ENCODE results near the gene IFT122.

The IFT122 gene

GRCh38 chr3:129506231-129506742 lies 66.3 kb downstream of the IFT122 start:
- no peak for TF ChIP-seq L3MBTL2 (conservative IDR thresholded peaks at IDR 0.05)
- no peak for TF ChIP-seq NFRKB (IDR thresholded peaks at IDR 0.05)
- TF ChIP-seq ARNT (IDR thresholded peaks at IDR 0.05), result no peak
- TF ChIP-seq TARDBP (IDR thresholded peaks at IDR 0.05), result no peak
- TF ChIP-seq FOXM1 (IDR thresholded peaks at IDR 0.05; ENCODE audit: borderline replicate concordance), result no peak
- no peak for TF ChIP-seq LEF1 (IDR thresholded peaks at IDR 0.05; ENCODE audit: borderline replicate concordance)
- TF ChIP-seq ZNF384 (IDR thresholded peaks at IDR 0.05), result no peak
- no peak for TF ChIP-seq CTBP1 (IDR thresholded peaks at IDR 0.05; ENCODE audit: borderline replicate concordance)
- TF ChIP-seq SUZ12 (IDR thresholded peaks at IDR 0.05), result no peak
- TF ChIP-seq SP1 (IDR thresholded peaks at IDR 0.05), result no peak
- TF ChIP-seq FOXA1 (IDR thresholded peaks at IDR 0.05), result no peak
- no peak for TF ChIP-seq ELF4 (IDR thresholded peaks at IDR 0.05)
- no peak for TF ChIP-seq BHLHE40 (IDR thresholded peaks at IDR 0.05; ENCODE audit: borderline replicate concordance)
- TF ChIP-seq FOXK2 (IDR thresholded peaks at IDR 0.05), result no peak
- TF ChIP-seq PKNOX1 (IDR thresholded peaks at IDR 0.05), result no peak
- no peak for TF ChIP-seq HDGF (IDR thresholded peaks at IDR 0.05; ENCODE audit: borderline replicate concordance)
- no peak for DNase-seq (ENCODE audit: extremely low spot score)
- ChIA-PET POLR2A (no interaction called here), CTCF (no interaction called here)

GRCh38 chr3:129507181-129507831 lies 67.3 kb downstream of the IFT122 start:
- POLR2A ChIA-PET, result no interaction called here
- CTCF ChIA-PET, result no interaction called here
- DNase-seq (ENCODE audit: extremely low spot score), result no peak
- TF ChIP-seq SP1 (IDR thresholded peaks at IDR 0.05) (no peak), ELF4 (IDR thresholded peaks at IDR 0.05) (no peak), CTBP1 (IDR thresholded peaks at IDR 0.05; ENCODE audit: borderline replicate concordance) (no peak), L3MBTL2 (conservative IDR thresholded peaks at IDR 0.05) (no peak), FOXK2 (IDR thresholded peaks at IDR 0.05) (no peak), ARNT (IDR thresholded peaks at IDR 0.05) (no peak), TARDBP (IDR thresholded peaks at IDR 0.05) (no peak), NFRKB (IDR thresholded peaks at IDR 0.05) (no peak), FOXM1 (IDR thresholded peaks at IDR 0.05; ENCODE audit: borderline replicate concordance) (no peak)

- no peak for DNase-seq (ENCODE audit: extremely low spot score)
- TF ChIP-seq ELF4 (IDR thresholded peaks at IDR 0.05) (no peak), PKNOX1 (IDR thresholded peaks at IDR 0.05) (no peak), ZNF384 (IDR thresholded peaks at IDR 0.05) (no peak), SP1 (IDR thresholded peaks at IDR 0.05) (no peak), CTBP1 (IDR thresholded peaks at IDR 0.05; ENCODE audit: borderline replicate concordance) (no peak), FOXK2 (IDR thresholded peaks at IDR 0.05) (no peak), FOXA1 (IDR thresholded peaks at IDR 0.05) (no peak), ARNT (IDR thresholded peaks at IDR 0.05) (no peak), TARDBP (IDR thresholded peaks at IDR 0.05) (no peak), SUZ12 (IDR thresholded peaks at IDR 0.05) (no peak), HDGF (IDR thresholded peaks at IDR 0.05; ENCODE audit: borderline replicate concordance) (no peak)
- POLR2A ChIA-PET, result no interaction called here
- CTCF ChIA-PET, result interaction anchor here (2.7 kb wide), 1 partner anchor 22 kb away, joined by 10 read pairs; no protein-coding TSS in a partner anchor
Observed at GRCh38 chr3:129512595-129512994, 72.6 kb downstream of the IFT122 start.

GRCh38 chr3:129513705-129514104 lies 73.7 kb downstream of the IFT122 start:
- no peak for TF ChIP-seq PKNOX1 (IDR thresholded peaks at IDR 0.05)
- no peak for TF ChIP-seq FOXM1 (IDR thresholded peaks at IDR 0.05; ENCODE audit: borderline replicate concordance)
- no peak for TF ChIP-seq FOXA1 (IDR thresholded peaks at IDR 0.05)
- no peak for TF ChIP-seq CTBP1 (IDR thresholded peaks at IDR 0.05; ENCODE audit: borderline replicate concordance)
- no peak for TF ChIP-seq HDGF (IDR thresholded peaks at IDR 0.05; ENCODE audit: borderline replicate concordance)
- TF ChIP-seq BHLHE40 (IDR thresholded peaks at IDR 0.05; ENCODE audit: borderline replicate concordance), result no peak
- TF ChIP-seq NFRKB (IDR thresholded peaks at IDR 0.05), result no peak
- TF ChIP-seq ELF4 (IDR thresholded peaks at IDR 0.05), result no peak
- no peak for TF ChIP-seq TARDBP (IDR thresholded peaks at IDR 0.05)
- TF ChIP-seq SUZ12 (IDR thresholded peaks at IDR 0.05), result no peak
- no peak for TF ChIP-seq ZNF384 (IDR thresholded peaks at IDR 0.05)
- DNase-seq (ENCODE audit: extremely low spot score), result no peak
- ChIA-PET CTCF (no interaction called here), POLR2A (no interaction called here)

GRCh38 chr3:129514110-129514509 lies 74.1 kb downstream of the IFT122 start:
- ChIA-PET CTCF (no interaction called here), POLR2A (no interaction called here)
- no peak for TF ChIP-seq SUZ12 (IDR thresholded peaks at IDR 0.05)
- TF ChIP-seq PKNOX1 (IDR thresholded peaks at IDR 0.05), result no peak
- TF ChIP-seq FOXK2 (IDR thresholded peaks at IDR 0.05), result no peak
- TF ChIP-seq ZNF384 (IDR thresholded peaks at IDR 0.05), result no peak
- TF ChIP-seq LEF1 (IDR thresholded peaks at IDR 0.05; ENCODE audit: borderline replicate concordance), result no peak
- TF ChIP-seq SP1 (IDR thresholded peaks at IDR 0.05), result no peak
- no peak for TF ChIP-seq HDGF (IDR thresholded peaks at IDR 0.05; ENCODE audit: borderline replicate concordance)
- TF ChIP-seq BHLHE40 (IDR thresholded peaks at IDR 0.05; ENCODE audit: borderline replicate concordance), result no peak
- TF ChIP-seq FOXA1 (IDR thresholded peaks at IDR 0.05), result no peak
- TF ChIP-seq FOXM1 (IDR thresholded peaks at IDR 0.05; ENCODE audit: borderline replicate concordance), result no peak
- TF ChIP-seq L3MBTL2 (conservative IDR thresholded peaks at IDR 0.05), result no peak
- no peak for TF ChIP-seq ARNT (IDR thresholded peaks at IDR 0.05)
- no peak for TF ChIP-seq CTBP1 (IDR thresholded peaks at IDR 0.05; ENCODE audit: borderline replicate concordance)
- TF ChIP-seq ELF4 (IDR thresholded peaks at IDR 0.05), result no peak
- TF ChIP-seq NFRKB (IDR thresholded peaks at IDR 0.05), result no peak
- TF ChIP-seq TARDBP (IDR thresholded peaks at IDR 0.05), result no peak
- no peak for DNase-seq (ENCODE audit: extremely low spot score)

Measured in HEK293T (cell line).